ENCODE results near the gene KRT39. TPM values are rescaled to one million over a fixed set of nuclear protein-coding genes. Genes with fewer than 3 reads are reported as not detected.

Gene KRT39
- polyA plus RNA-seq, 1 donor: 7.2 TPM

DNA sequence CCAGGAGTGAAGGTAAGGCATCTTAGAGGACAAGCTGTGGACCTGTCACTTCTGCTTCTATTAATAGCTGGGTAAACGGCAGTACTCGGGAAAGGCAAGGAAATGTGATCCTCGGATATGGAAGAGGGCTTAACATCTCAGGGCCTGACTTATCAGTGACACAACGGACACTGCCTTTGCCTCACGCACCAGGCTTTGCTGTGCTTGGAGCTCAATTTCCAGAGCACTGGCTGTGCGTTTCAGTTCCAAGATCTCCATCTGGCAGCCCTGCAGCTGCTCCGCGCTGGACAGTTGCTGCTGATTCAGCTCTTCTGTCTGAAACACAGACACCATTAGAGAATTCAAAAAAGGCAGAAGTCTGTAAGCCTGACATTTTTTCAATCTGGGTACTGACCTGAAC lies 13.8 kb upstream of the KRT39 start:
- peak; percentile 57 for DNase-seq (ENCODE audit: low read depth)

- no peak for DNase-seq (ENCODE audit: low read depth)
These were observed 13.4 kb upstream of the KRT39 start for GRCh38 chr17:40980117-40980516.

DNA sequence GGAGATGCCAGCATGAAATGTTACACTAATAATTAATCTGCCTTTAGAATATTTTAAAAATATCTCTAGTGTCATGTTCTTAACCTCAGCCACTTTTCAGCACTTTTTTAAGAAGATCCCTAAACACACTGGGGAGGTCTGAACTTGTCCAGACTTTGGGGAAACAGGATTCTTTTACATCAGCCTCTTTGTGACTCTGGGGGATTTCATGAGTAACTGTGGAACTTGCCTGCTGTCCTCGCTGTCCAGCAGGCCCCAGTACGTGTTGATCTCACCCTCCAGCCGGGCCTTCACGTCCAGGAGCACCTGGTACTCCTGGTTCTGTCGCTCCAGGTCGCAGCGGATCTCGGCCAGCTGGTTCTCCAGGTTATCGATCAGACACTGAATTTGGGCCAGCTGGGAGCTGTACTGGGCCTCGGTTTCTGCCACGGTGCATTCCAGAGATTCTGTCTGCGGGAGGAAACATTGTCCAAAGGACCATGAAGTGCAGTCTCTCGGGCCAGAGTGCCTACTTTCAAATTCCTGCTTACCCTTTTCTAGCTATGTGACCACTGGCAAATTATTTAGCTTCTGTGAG lies 11.9 kb upstream of the KRT39 start:
- DNase-seq (ENCODE audit: low read depth): no peak

- no peak for DNase-seq (ENCODE audit: low read depth)
These were observed 8.8 kb upstream of the KRT39 start for GRCh38 chr17:40975516-40975915.

GRCh38 chr17:40974366-40974765 lies 7.6 kb upstream of the KRT39 start:
- DNase-seq (ENCODE audit: low read depth): no peak

- no peak for DNase-seq (ENCODE audit: low read depth)
These were observed 834 bp upstream of the KRT39 start for GRCh38 chr17:40967582-40967981.

- no peak for DNase-seq (ENCODE audit: low read depth)
These were observed 2.9 kb downstream of the KRT39 start for GRCh38 chr17:40963838-40964237.

- no peak for DNase-seq (ENCODE audit: low read depth)
These were observed 4.6 kb downstream of the KRT39 start for GRCh38 chr17:40962059-40962561.

GRCh38 chr17:40961591-40961990 lies 5.2 kb downstream of the KRT39 start:
- no peak for DNase-seq (ENCODE audit: low read depth)

- DNase-seq (ENCODE audit: low read depth): no peak
These were observed 6.6 kb downstream of the KRT39 start for GRCh38 chr17:40960144-40960543.

- no peak for DNase-seq (ENCODE audit: low read depth)
These were observed 8.4 kb downstream of the KRT39 start for GRCh38 chr17:40958086-40958953.

DNA sequence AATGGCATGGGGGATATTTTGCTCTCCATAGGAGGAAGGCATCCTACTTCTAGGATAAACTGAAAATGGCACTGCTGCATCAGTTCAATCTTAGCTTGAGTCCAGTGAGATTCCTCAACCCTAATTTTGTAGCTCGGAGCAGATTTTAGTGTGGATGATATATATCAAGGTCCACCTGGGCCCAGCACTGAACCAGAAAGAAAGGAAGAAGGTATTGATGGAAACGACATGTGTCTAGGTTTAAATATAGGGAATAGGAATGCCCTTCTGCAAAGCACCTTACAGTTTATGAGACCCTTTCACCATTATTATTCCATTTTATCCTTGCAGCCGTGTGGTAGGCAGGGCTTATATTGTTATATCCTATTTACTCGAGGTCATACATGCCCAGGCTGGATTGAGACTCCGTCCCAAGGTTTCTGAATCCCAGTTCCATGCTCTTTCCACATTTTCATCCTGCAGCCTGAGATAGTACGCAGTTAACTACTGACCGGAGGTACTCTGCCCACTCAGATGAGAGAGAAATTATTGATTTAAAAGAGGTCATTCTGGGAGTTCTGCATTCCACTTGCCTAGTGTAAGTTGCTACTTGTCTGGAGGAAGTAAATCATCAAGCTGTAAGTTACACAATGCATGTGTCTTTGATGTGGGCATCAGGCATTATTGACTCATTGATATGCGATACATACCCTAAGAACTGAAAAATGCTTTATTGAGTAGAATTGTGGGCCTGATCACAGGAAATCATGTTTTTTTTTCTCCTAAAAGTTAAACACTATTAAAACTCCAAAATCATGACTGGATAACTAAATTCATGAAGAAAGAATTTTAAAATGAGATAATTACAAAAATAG lies 10.1 kb downstream of the KRT39 start:
- no peak for DNase-seq (ENCODE audit: low read depth)

DNA sequence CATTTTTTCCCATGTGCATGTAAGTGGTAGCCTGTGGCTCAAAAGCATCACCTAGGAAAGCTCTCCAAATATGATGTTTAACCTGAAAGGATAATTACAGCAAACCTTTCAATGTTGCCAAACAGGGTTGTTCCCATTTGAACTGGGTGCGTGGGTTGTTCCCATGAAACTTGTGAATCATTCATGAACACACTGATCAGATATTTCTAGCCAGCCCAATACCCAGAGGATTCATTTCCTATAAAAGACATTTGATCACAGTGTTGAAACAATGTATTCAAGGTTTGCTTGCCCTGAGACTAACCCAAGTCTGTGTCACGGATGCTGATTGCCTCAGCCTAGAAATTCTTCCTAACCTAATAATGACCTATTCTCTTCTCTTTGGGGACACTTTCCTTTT lies 12.9 kb downstream of the KRT39 start:
- DNase-seq (ENCODE audit: low read depth): no peak

- no peak for DNase-seq (ENCODE audit: low read depth)
These were observed 14.1 kb downstream of the KRT39 start for GRCh38 chr17:40952661-40953060.

DNA sequence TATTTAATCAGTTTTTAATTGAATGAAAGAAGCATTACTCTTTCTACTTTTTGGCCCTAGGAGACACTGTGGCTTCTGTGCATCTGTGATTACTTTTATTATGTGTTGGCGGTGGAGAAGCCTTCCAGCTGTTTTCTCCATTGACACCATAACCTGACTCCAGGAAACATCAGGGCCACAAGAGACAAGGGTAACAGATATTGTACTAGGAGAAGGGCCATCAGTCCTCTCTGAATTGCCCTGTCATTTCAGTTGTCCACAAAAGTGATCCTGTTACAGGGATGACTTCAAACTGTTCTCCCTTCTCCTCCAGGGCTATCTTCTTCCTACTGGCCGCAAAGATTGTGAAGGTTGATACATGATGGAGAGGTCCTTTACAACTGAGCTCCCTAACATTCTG lies 14.6 kb downstream of the KRT39 start:
- no peak for DNase-seq (ENCODE audit: low read depth)

- DNase-seq (ENCODE audit: low read depth): no peak
These were observed 15.6 kb downstream of the KRT39 start for GRCh38 chr17:40951011-40951622.

DNA sequence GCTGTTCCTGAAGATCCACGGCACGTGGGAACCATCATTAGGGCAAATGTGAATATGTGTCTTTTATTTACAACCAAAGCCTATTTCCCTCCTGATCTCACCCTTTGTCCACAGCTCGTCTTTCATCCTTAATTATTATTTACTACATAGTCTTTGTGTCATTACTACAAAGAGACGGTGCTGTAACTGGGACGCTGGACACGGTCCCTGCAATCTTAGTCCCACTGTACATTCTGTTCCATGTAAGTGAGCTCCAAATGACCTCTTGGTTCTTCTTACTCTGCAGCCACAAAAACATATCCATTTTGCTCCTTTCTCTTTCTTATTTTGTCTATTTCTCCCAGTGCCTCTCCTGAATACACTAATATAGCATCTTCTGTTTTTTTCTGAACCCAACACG lies 16.6 kb downstream of the KRT39 start:
- DNase-seq (ENCODE audit: low read depth): no peak

DNA sequence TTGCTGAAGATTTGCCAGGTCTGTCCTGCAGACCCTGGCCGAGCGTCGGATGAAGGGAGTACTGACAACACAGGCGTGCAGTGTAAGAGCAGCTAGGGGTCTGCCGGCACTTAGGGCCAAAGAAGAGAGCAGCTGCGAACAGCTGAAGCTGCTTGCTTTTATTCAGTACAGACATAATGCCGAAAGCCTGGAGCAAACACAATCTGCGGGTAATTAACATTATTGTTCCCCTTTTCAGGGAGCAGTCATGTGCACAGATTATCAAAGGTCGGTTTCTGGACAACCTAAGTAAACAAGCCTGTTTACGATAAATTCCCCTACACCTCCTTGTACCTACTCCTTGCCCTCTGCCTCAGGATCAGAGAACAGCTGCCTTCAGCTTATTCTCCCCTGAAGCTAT lies 17.3 kb downstream of the KRT39 start:
- no peak for DNase-seq (ENCODE audit: low read depth)

- no peak for DNase-seq (ENCODE audit: low read depth)
These were observed 18.8 kb downstream of the KRT39 start for GRCh38 chr17:40947929-40948328.

- no peak for DNase-seq (ENCODE audit: low read depth)
These were observed 21.3 kb downstream of the KRT39 start for GRCh38 chr17:40945414-40945813.

DNA sequence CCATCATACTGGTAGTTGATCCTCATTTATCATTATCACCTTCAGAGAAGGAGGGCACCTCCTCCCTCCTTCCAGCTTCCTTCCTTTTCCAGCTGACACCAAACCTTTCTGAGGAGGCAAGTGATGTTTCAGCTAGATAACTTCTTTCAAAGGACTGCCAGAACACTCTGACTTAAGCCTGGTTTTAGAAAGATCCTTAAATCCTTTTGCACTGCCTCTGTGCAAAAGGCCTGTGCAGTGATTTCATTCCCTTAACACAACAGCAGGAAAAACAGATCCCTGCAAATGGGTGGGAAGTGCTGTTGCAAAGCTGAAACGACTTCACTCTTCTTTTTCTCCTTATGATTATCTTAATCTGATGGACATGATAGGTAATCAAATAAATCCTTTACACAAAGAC lies 22.2 kb downstream of the KRT39 start:
- DNase-seq (ENCODE audit: low read depth): no peak

GRCh38 chr17:40942553-40942952 lies 24.2 kb downstream of the KRT39 start:
- DNase-seq (ENCODE audit: low read depth): no peak
